Thyroid gland (tissue), 4 donors: ENCODE data around the gene CCDC86. TPM values are rescaled to one million over a fixed set of nuclear protein-coding genes. Genes with fewer than 3 reads are reported as not detected.

Source experiments
- DNase-seq, 2 donors: peaks; one replicate each; pipeline ENCODE4 v3.0.0-alpha.2; 2019
- H3K27ac ChIP-seq, 3 donors: fragments of 200-600 bp; sonication (generic); 1 replicate in 2 of 3; 2 replicates in 1 of 3; pipeline ENCODE4 v1.5.1; 2016 to 2019; ENCODE audit warnings: mild to moderate bottlenecking in 1 of 3, moderate library complexity in 1 of 3
- H3K27me3 ChIP-seq: fragments of 200-600 bp; sonication (generic); one replicate; pipeline ENCODE4 v1.5.1; 2019
- H3K36me3 ChIP-seq, 2 donors: fragments of 200-600 bp; sonication (generic); one replicate each; pipeline ENCODE4 v1.5.1; 2016 to 2019
- H3K4me1 ChIP-seq, 2 donors: fragments of 200-600 bp; sonication (generic); one replicate each; pipeline ENCODE4 v1.5.1; 2017 to 2019
- H3K4me3 ChIP-seq, 3 donors: fragments of 200-600 bp; sonication (generic); replicated peaks in 1 of 3; 1 replicate in 2 of 3; 2 replicates in 1 of 3; pipeline ENCODE4 v1.5.1; 2016; ENCODE audit warnings: mild to moderate bottlenecking in 1 of 3
- H3K9me3 ChIP-seq: fragments of 200-600 bp; sonication (generic); one replicate; pipeline ENCODE4 v1.5.1; 2017
- POLR2A ChIP-seq, 2 donors: fragments of 450-650 bp; IDR thresholded peaks; one replicate each; pipeline ENCODE4 v1.6.1; 2017; ENCODE audit warnings: antibody characterized with exemption in 2 of 2, mild to moderate bottlenecking in 2 of 2, moderate library complexity in 1 of 2
- WGBS, 2 donors: methylation state at CpG; one replicate each; pipeline ENCODE4 v1.1.5; 2017; 5-methylcytosine and 5-hydroxymethylcytosine counted together
- intact Hi-C: fragments of 100-400 bp; cut with DNase I; formaldehyde crosslinking; loops from one replicate; pipeline ENCODE4 v1.15.1; 2023
- total RNA-seq, 4 donors: library from RNA; depleted of rRNA; stranded (reverse); fragments of >200 nt; gene quantifications; one replicate each; pipeline ENCODE4 v1.2.3, GENCODE V29; 2016
- TF ChIP-seq, protein P1 (sequence below), 6 experiments: fragments of 200-600 bp in 3 of 6; fragments of 450-650 bp in 3 of 6; sonication (generic) in 3 of 6; IDR thresholded peaks; one replicate each; pipeline ENCODE4 v1.5.1; 2016 to 2019; ENCODE audit warnings: antibody characterized with exemption in 6 of 6, mild to moderate bottlenecking in 2 of 6, inconsistent platforms in 1 of 6, moderate library complexity in 1 of 6

The CCDC86 gene
- total RNA-seq, 4 donors from 2014 or later = 6.7 to 19.6 (median 14.2) TPM

DNA sequence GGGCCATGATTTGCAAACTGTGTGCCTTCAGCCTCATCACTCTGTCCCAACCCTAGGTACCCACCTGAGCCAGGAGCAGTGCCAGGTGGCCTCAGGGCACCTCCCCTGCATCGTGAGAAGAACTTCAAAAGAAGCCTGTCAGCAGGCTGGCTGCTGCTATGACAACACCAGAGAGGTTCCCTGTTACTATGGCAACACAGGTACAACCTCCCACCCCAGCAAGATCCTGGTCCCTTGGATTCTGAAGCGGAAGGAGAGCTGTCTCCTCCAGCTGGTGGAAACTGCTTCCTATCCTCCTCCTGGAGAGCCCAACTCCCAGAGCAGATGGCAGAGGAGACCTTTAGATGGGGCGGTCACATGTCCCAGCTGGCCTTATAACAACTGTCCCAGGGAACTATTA, 28.4 kb downstream of the CCDC86 start:
- Histone ChIP-seq H3K4me3 (no peak overlapping the region), H3K36me3 (no peaks in the 10 kb centered on the region), H3K27ac (no peak overlapping the region), H3K4me1 (peaks cover 0 to 21% of the 10 kb centered on the region in 2 donors), H3K27me3 (no peaks in the 10 kb centered on the region), H3K9me3 (no peaks in the 10 kb centered on the region)
- 63 to 70% methylated on average over 3 of the region's 3 CpGs for WGBS, 2 donors
- no peak for TF ChIP-seq POLR2A (IDR thresholded peaks at IDR 0.05)
- TF ChIP-seq, protein P1, sequence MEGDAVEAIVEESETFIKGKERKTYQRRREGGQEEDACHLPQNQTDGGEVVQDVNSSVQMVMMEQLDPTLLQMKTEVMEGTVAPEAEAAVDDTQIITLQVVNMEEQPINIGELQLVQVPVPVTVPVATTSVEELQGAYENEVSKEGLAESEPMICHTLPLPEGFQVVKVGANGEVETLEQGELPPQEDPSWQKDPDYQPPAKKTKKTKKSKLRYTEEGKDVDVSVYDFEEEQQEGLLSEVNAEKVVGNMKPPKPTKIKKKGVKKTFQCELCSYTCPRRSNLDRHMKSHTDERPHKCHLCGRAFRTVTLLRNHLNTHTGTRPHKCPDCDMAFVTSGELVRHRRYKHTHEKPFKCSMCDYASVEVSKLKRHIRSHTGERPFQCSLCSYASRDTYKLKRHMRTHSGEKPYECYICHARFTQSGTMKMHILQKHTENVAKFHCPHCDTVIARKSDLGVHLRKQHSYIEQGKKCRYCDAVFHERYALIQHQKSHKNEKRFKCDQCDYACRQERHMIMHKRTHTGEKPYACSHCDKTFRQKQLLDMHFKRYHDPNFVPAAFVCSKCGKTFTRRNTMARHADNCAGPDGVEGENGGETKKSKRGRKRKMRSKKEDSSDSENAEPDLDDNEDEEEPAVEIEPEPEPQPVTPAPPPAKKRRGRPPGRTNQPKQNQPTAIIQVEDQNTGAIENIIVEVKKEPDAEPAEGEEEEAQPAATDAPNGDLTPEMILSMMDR (IDR thresholded peaks at IDR 0.05) = no peak
- intact Hi-C loops = no loop called here
- DNase-seq = no peak

DNA sequence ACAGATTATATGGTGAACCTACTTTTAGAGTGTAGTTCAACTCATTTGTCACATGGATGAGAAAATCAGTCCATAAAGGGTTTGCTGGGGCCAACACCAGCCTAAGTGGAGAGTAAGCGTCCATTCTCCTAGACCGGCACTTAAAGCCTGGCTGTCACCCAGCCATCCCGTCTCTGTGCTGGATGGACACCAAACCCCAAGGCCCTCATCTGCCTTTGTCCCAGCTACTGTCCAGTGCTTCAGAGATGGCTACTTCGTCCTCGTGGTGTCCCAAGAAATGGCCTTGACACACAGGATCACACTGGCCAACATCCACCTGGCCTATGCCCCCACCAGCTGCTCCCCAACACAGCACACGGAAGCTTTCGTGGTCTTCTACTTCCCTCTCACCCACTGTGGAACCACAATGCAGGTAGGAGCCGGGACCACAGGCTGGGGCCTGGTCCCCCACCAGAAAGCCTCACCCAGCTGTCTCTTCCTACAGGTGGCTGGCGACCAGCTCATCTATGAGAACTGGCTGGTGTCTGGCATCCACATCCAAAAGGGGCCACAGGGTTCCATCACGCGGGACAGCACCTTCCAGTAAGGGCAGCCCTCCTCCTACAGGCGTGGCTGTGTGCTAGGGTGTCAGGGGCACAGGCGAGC, 28.9 kb downstream of the CCDC86 start:
- H3K4me3 ChIP-seq = no peak overlapping the region
- no peak for DNase-seq
- H3K4me1 ChIP-seq = peaks cover 0 to 21% of the 10 kb centered on the region in 2 donors
- TF ChIP-seq, protein P1 (IDR thresholded peaks at IDR 0.05) = no peak
- TF ChIP-seq POLR2A (IDR thresholded peaks at IDR 0.05) = no peak
- H3K27me3 ChIP-seq = no peaks in the 10 kb centered on the region
- no peaks in the 10 kb centered on the region for H3K9me3 ChIP-seq
- peak overlapping the region in 1 of 3 donors; percentile 13 for H3K27ac ChIP-seq
- intact Hi-C loops = no loop called here
- no peaks in the 10 kb centered on the region for H3K36me3 ChIP-seq
- 64 to 78% methylated on average over 9 to 10 of the region's 13 CpGs for WGBS, 2 donors

DNA sequence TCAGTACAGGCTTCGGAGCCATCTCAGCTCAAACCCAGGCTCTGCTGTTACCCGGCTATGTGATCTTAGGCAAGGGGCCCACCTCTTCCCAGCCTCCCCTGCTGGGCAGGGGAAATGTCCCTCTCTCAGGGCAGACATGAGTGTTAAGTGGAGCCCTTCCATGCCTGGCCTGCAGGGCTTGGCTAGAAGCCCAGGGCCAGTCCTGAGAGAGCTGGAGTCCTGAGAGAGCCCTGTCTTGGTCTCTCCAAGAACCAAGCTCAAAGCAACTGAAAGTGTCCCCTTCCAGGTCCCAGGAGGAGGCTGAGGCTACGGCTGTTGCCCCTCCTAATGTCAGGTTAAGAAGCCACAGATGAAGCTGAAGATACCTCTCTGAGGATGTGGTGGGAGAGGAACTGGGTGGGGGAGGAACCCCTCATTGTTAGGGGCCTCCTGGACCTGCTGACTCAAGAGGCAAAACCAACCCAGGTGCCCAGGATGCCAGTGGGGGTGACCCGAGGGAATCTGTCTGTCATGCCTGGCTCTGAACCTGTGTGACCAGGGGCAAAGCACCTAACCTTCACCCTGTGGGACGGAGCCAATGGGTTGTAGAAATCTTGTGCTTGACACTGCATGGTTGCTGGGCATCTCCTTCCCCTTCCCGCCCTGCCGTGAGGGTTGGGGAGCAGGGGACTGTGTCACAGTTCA, 29.6 kb downstream of the CCDC86 start:
- TF ChIP-seq POLR2A (IDR thresholded peaks at IDR 0.05) = no peak
- TF ChIP-seq, protein P1 (IDR thresholded peaks at IDR 0.05) = peak in 4 of 6 experiments; percentile 33 to 59 (median 44)
- H3K27ac ChIP-seq = peak overlapping the region in 1 of 3 donors; percentile 13
- peak; percentile 82 to 85 for DNase-seq

DNA sequence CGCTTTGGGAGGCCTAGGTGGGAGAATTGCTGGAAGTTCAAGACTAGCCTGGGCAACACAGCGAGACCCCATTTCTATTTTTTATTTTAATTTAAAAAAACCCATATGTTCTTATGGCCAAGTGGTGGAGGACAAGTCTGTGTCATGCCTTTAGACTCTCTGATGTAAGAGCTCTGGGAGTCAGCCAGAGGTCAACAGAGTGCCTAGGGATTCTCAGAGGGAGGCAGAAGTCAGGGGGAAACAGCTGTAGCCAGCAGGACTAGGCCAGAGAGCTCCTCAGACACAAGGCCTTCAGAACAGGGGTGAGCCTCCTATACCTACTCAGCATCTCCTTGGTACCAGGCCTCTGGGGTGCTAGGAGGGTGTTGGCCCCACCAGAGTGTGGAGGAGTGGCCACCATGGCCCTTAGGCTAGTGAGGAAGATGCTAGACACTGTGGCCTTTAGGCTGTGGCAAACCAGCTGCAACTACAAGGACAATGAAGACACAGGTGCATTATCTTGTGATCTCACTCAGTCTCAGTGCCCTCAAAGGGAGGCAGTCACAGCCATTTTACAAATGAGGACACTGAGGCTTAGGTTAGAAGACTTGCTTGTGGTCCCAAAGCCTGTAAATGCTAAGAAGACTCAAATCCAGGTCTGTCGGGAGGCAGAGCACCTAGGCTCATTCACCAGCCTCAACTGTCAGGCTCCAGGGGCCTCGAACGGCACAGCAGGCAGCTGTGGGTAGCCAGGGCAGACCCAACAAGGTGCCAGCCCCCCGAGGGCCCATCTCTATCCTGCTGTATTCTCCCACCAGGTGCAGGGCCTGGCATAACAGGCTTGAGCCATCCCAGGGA, 30.4 kb downstream of the CCDC86 start:
- WGBS, 2 donors = 95 to 100% methylated on average over 2 to 6 of the region's 6 CpGs

More for the DNA sequence above, 29.6 kb downstream of the CCDC86 start:
- Histone ChIP-seq H3K27me3 (no peaks in the 10 kb centered on the region), H3K4me1 (peaks cover 0 to 21% of the 10 kb centered on the region in 2 donors), H3K4me3 (no peak overlapping the region), H3K9me3 (no peaks in the 10 kb centered on the region), H3K36me3 (no peaks in the 10 kb centered on the region)
- 34 to 48% methylated on average over 2 to 4 of the region's 7 CpGs for whole genome bisulfite sequencing, 2 donors
- intact Hi-C loops = no loop called here

More for the DNA sequence above, 30.4 kb downstream of the CCDC86 start:
- Histone ChIP-seq H3K36me3 (no peaks in the 10 kb centered on the region), H3K9me3 (no peaks in the 10 kb centered on the region), H3K27me3 (no peaks in the 10 kb centered on the region), H3K27ac (no peak overlapping the region), H3K4me1 (peaks cover 0 to 15% of the 10 kb centered on the region in 2 donors), H3K4me3 (no peak overlapping the region)
- no peak for DNase-seq
- TF ChIP-seq, protein P1 (IDR thresholded peaks at IDR 0.05) = no peak
- TF ChIP-seq POLR2A (IDR thresholded peaks at IDR 0.05) = no peak
- intact Hi-C loops = no loop called here
